ENCODE results near the gene RALGPS1. TPM values are rescaled to one million over a fixed set of nuclear protein-coding genes. Genes with fewer than 3 reads are reported as not detected.

Gene RALGPS1
- total and polyA plus RNA-seq, 2 of the 8 experiments (the other 6 are each of a cell fraction or from before 2014, with no cell fraction given) = 20.0 to 23.5 TPM

- FAIRE-seq = no peak
- Histone ChIP-seq H3K79me1 (ENCODE audit: low read depth, low read length) (no peaks in the 10 kb centered on the region), H3K23ac (ENCODE audit: insufficient read length) (no peak overlapping the region)
These were observed 213.9 kb downstream of the RALGPS1 start for GRCh38 chr9:127128341-127129072.

More at GRCh38 chr9:127128341-127129072, 213.9 kb downstream of the RALGPS1 start:
- H3K36me3 ChIP-seq (ENCODE audit: control insufficient read depth in 2 of 4, insufficient read depth in 4 of 4, low read length in 3 of 4) = no peaks in the 10 kb centered on the region
- H2AK5ac ChIP-seq (ENCODE audit: low read depth, low read length) = no peak overlapping the region
- H3K18ac ChIP-seq (ENCODE audit: extremely low read depth, low read length) = no peak overlapping the region
- H3K56ac ChIP-seq (replicated peaks; ENCODE audit: insufficient read length, low read depth, low read length) = no peak overlapping the region
- ChIA-PET POLR2A (ENCODE audit: partially characterized antibody) (interaction anchor here (0.8 to 2.4 kb wide), 3 partner anchors 11 to 196 kb away, joined by 3 to 10 read pairs (median 4); no protein-coding TSS in a partner anchor), CTCF (ENCODE audit: partially characterized antibody) (interaction anchor here (0.7 to 2.8 kb wide), 7 partner anchors 10 to 361 kb away, joined by 3 to 8 read pairs (median 5); no protein-coding TSS in a partner anchor)
- no peak overlapping the region for H2BK12ac ChIP-seq (ENCODE audit: low read depth, low read length)
- no peak overlapping the region for H3K4me3 ChIP-seq (ENCODE audit: extremely low read depth in 1 of 4, insufficient read depth in 2 of 4, low read depth in 3 of 4, low read length in 4 of 4)
- H2BK5ac ChIP-seq (ENCODE audit: low read depth, low read length) = no peak overlapping the region
- WGBS, 2 experiments (ENCODE audit: extremely low coverage in 1 of 2, insufficient coverage in 1 of 2, insufficient read length in 1 of 2, insufficient replicate concordance in 2 of 2, low coverage in 1 of 2, low lambda C conversion rate in 2 of 2, missing lambda C conversion rate in 1 of 2) = 94% methylated on average over 9 of the region's 9 CpGs; no CpG with 5 or more reads in 1 of the 2 experiments
- no peak for DNase-seq (ENCODE audit: low read depth in 1 of 2, low spot score in 2 of 2)
- no peak overlapping the region for H3K14ac ChIP-seq (ENCODE audit: insufficient read length)
- H2BK120ac ChIP-seq (replicated peaks; ENCODE audit: low read depth, low read length) = no peak overlapping the region
- H3K27me3 ChIP-seq (replicated peaks in 1 of 4; ENCODE audit: control insufficient read depth in 3 of 4, extremely low read depth in 1 of 4, insufficient read depth in 3 of 4, low read length in 3 of 4) = no peaks in the 10 kb centered on the region; a peak in 3 of 7 replicates
- H3K4me1 ChIP-seq (replicated peaks in 1 of 4; ENCODE audit: control insufficient read depth in 3 of 4, insufficient read depth in 4 of 4, low read length in 3 of 4) = peaks cover 7 to 16% (median 10%) of the 10 kb centered on the region in 4 experiments
- H3K27ac ChIP-seq (ENCODE audit: low read depth, low read length) = no peak overlapping the region
- H4K91ac ChIP-seq (replicated peaks; ENCODE audit: insufficient read length, low read length) = no peak overlapping the region
- H3K79me2 ChIP-seq (ENCODE audit: control insufficient read depth in 1 of 2, insufficient read depth in 2 of 2, low read length in 2 of 2) = no peaks in the 10 kb centered on the region
- TF ChIP-seq RBBP5 (IDR thresholded peaks at IDR 0.05; ENCODE audit: borderline replicate concordance, low read depth, low read length) (no peak), PHF8 (conservative IDR thresholded peaks at IDR 0.05; ENCODE audit: low read depth, low read length) (no peak), HDAC2 (IDR thresholded peaks at IDR 0.05; ENCODE audit: borderline replicate concordance in 1 of 2, low read depth in 2 of 2, low read length in 2 of 2) (no peak), MAX (IDR thresholded peaks at IDR 0.05) (no peak), NRF1 (IDR thresholded peaks at IDR 0.05; ENCODE audit: low read depth, low read length) (no peak), EGR1 (IDR thresholded peaks at IDR 0.05; ENCODE audit: borderline replicate concordance, low read depth, low read length) (no peak), TBP (IDR thresholded peaks at IDR 0.05; ENCODE audit: low read depth, low read length) (no peak), GTF2F1 (IDR thresholded peaks at IDR 0.05; ENCODE audit: borderline replicate concordance, low read depth, low read length) (no peak), CBX8 (IDR thresholded peaks at IDR 0.05; ENCODE audit: borderline replicate concordance, low read depth, low read length) (no peak), ZNF274 (IDR thresholded peaks at IDR 0.05; ENCODE audit: borderline replicate concordance, extremely low read depth, low read length) (no peak)
- H2BK15ac ChIP-seq (ENCODE audit: low read length) = no peak overlapping the region
- H3K9ac ChIP-seq (replicated peaks in 1 of 4; ENCODE audit: extremely low read depth in 1 of 4, low read depth in 3 of 4, low read length in 3 of 4) = no peak overlapping the region
- no peak overlapping the region for H3K4me2 ChIP-seq (ENCODE audit: insufficient read depth in 1 of 2, low read depth in 2 of 2, low read length in 2 of 2)
- H2AFZ ChIP-seq (ENCODE audit: low read length) = no peak overlapping the region
- H3K4ac ChIP-seq (replicated peaks; ENCODE audit: insufficient read length, low read depth, low read length) = no peak overlapping the region
- no peaks in the 10 kb centered on the region for H3K9me3 ChIP-seq (ENCODE audit: insufficient read depth in 2 of 2, low read depth in 1 of 2, low read length in 1 of 2)
- H3K23me2 ChIP-seq (ENCODE audit: low read depth, low read length) = no peaks in the 10 kb centered on the region
- H2BK20ac ChIP-seq (ENCODE audit: low read length) = no peak overlapping the region
- no peak overlapping the region for H4K8ac ChIP-seq (ENCODE audit: extremely low read depth, insufficient read depth, low read length)
- peaks cover 0 to 3% of the 10 kb centered on the region in 2 experiments for H4K20me1 ChIP-seq (replicated peaks in 1 of 2; ENCODE audit: control insufficient read depth in 1 of 2, insufficient read depth in 2 of 2, low read length in 2 of 2)
- H4K5ac ChIP-seq (ENCODE audit: insufficient read length, low read depth, low read length) = no peak overlapping the region

Data from H1 (cell line).